ENCODE measurements around the gene CCDC81.
"Not testable (repeated sequence)": the region's sequence is repeated elsewhere in the genome, so short reads cannot be mapped to it uniquely, and the experiment has no call there.

CCDC81 gene

DNA sequence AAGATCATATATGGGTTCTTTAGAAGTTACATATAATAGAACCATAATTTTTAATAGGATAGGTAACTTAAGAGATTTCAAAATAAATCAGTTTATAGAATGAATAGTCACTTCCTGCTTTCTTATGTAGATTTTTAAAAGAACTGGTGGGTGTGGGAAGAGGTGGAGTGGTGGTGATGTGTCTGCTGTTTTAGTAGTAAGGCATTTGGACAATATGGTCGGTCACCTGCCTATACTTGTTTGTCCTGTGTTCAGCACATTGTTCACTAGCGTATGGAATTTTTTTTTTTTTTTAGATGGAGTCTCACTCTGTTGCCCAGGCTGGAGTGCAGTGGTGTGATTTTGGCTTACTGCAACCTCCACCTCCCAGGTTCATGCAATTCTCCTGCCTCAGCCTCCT lies 39.3 kb downstream of the CCDC81 start:
- Histone ChIP-seq H3K27ac (replicated peaks) (no peak overlapping the region), H3K27me3 (ENCODE audit: insufficient read depth, poor library complexity, severe bottlenecking) (no peaks in the 10 kb centered on the region), H3K4me3 (replicated peaks; ENCODE audit: insufficient read depth, low read length) (no peak overlapping the region)
- no peak for DNase-seq (ENCODE audit: low read depth in 1 of 2, low spot score in 1 of 2)
- TF ChIP-seq POLR2AphosphoS5 (IDR thresholded peaks at IDR 0.05; ENCODE audit: low read depth) (no peak), REST (IDR thresholded peaks at IDR 0.05; ENCODE audit: insufficient replicate concordance, low read depth) (no peak), GABPA (IDR thresholded peaks at IDR 0.05; ENCODE audit: low read depth) (no peak), SPI1 (IDR thresholded peaks at IDR 0.05; ENCODE audit: borderline replicate concordance, low read depth) (no peak)

GRCh38 chr11:86415026-86415425 lies 40.3 kb downstream of the CCDC81 start:
- TF ChIP-seq POLR2AphosphoS5 (IDR thresholded peaks at IDR 0.05; ENCODE audit: low read depth), result no peak
- DNase-seq (ENCODE audit: low read depth in 1 of 2, low spot score in 1 of 2), result no peak
- no peaks in the 10 kb centered on the region for H3K27me3 ChIP-seq (ENCODE audit: insufficient read depth, poor library complexity, severe bottlenecking)
- no peak overlapping the region for H3K4me3 ChIP-seq (replicated peaks; ENCODE audit: insufficient read depth, low read length)
- no peak overlapping the region for H3K27ac ChIP-seq (replicated peaks)

DNA sequence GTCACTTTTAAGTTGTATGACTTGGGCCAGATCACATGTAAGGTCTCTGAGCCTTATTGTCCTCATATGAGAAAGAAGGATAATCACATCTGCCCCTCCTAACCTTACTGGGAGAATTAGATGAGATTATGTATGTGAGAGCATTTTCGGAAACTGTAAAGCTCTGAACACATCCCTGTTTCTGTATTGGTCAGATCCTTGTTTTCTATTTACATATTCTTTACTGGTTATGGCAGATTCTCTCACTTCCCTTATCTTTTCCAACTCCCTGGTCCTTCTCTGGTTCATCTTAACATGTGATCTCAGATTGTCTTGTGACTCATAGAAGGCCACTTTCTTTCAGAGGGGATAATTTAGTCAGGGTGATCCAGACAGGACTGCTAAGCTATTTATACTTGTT lies 41.8 kb downstream of the CCDC81 start:
- TF ChIP-seq SPI1 (IDR thresholded peaks at IDR 0.05; ENCODE audit: borderline replicate concordance, low read depth), result no peak
- TF ChIP-seq GABPA (IDR thresholded peaks at IDR 0.05; ENCODE audit: low read depth), result no peak
- no peak for TF ChIP-seq POLR2AphosphoS5 (IDR thresholded peaks at IDR 0.05; ENCODE audit: low read depth)
- TF ChIP-seq, protein P1, sequence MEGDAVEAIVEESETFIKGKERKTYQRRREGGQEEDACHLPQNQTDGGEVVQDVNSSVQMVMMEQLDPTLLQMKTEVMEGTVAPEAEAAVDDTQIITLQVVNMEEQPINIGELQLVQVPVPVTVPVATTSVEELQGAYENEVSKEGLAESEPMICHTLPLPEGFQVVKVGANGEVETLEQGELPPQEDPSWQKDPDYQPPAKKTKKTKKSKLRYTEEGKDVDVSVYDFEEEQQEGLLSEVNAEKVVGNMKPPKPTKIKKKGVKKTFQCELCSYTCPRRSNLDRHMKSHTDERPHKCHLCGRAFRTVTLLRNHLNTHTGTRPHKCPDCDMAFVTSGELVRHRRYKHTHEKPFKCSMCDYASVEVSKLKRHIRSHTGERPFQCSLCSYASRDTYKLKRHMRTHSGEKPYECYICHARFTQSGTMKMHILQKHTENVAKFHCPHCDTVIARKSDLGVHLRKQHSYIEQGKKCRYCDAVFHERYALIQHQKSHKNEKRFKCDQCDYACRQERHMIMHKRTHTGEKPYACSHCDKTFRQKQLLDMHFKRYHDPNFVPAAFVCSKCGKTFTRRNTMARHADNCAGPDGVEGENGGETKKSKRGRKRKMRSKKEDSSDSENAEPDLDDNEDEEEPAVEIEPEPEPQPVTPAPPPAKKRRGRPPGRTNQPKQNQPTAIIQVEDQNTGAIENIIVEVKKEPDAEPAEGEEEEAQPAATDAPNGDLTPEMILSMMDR (IDR thresholded peaks at IDR 0.05; ENCODE audit: insufficient read depth, low read length), result no peak
- no peak for TF ChIP-seq REST (IDR thresholded peaks at IDR 0.05; ENCODE audit: insufficient replicate concordance, low read depth)
- Histone ChIP-seq H3K27me3 (ENCODE audit: insufficient read depth, poor library complexity, severe bottlenecking) (no peaks in the 10 kb centered on the region), H3K4me3 (replicated peaks; ENCODE audit: insufficient read depth, low read length) (no peak overlapping the region), H3K27ac (replicated peaks) (no peak overlapping the region)
- DNase-seq (ENCODE audit: low read depth in 1 of 2, low spot score in 1 of 2), result no peak

- DNase-seq (ENCODE audit: low read depth in 1 of 2, low spot score in 1 of 2); H3K4me3 ChIP-seq (replicated peaks; ENCODE audit: insufficient read depth, low read length): not testable (repeated sequence)
These were observed 42.3 kb downstream of the CCDC81 start for GRCh38 chr11:86416951-86417350.

DNA sequence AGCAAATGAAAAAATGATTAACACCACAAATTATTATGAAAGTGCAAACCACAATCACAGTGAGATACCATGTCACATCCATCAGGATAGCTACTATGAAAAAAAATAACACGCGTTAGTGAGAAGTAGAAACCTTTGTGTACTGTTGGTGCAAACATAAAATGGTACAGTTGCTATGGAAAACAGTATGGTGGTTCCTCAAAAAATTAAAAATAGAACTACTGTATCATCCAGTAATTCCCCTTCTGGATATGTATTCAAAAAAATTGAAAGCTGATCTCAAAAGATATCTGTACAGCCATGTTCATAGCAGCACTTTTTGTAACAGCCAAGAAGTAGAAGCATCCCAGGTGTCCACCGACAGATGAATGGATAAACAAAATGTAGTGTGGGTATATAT lies 43.4 kb downstream of the CCDC81 start:
- no peak for DNase-seq (ENCODE audit: low read depth in 1 of 2, low spot score in 1 of 2)
- no peak overlapping the region for H3K4me3 ChIP-seq (replicated peaks; ENCODE audit: insufficient read depth, low read length)
- H3K27me3 ChIP-seq (ENCODE audit: insufficient read depth, poor library complexity, severe bottlenecking), result no peaks in the 10 kb centered on the region
- H3K27ac ChIP-seq (replicated peaks), result no peak overlapping the region
- TF ChIP-seq GABPA (IDR thresholded peaks at IDR 0.05; ENCODE audit: low read depth), result no peak
- TF ChIP-seq, protein P1 (IDR thresholded peaks at IDR 0.05; ENCODE audit: insufficient read depth, low read length), result no peak
- TF ChIP-seq POLR2AphosphoS5 (IDR thresholded peaks at IDR 0.05; ENCODE audit: low read depth), result no peak
- TF ChIP-seq REST (IDR thresholded peaks at IDR 0.05; ENCODE audit: insufficient replicate concordance, low read depth), result no peak
- no peak for TF ChIP-seq SPI1 (IDR thresholded peaks at IDR 0.05; ENCODE audit: borderline replicate concordance, low read depth)

More at GRCh38 chr11:86416951-86417350, 42.3 kb downstream of the CCDC81 start:
- H3K27me3 ChIP-seq (ENCODE audit: insufficient read depth, poor library complexity, severe bottlenecking); H3K27ac ChIP-seq (replicated peaks): not testable (repeated sequence)
